ENCODE results near the gene IFT43.

GRCh38 chr14:76055330-76055729, 69.8 kb downstream of the IFT43 start:
- TF ChIP-seq REST (IDR thresholded peaks at IDR 0.05; ENCODE audit: insufficient read depth in 1 of 2, low read depth in 2 of 2, low read length in 2 of 2) (no peak), POLR2AphosphoS5 (IDR thresholded peaks at IDR 0.05; ENCODE audit: low read depth, low read length) (no peak), SIN3A (IDR thresholded peaks at IDR 0.05; ENCODE audit: borderline replicate concordance, insufficient read depth, low read length) (no peak)

Measured in PFSK-1 (cell line).